Activated CD8-positive, alpha-beta memory T cell treated with anti-CD3 and anti-CD28 coated beads for 1 hour (primary cell): ENCODE data around the gene POU2F1.

ENCODE experiments used
- DNase-seq, 2 donors: peaks; one replicate each; pipeline ENCODE4 v3.0.0-alpha.2; 2020; ENCODE audit warnings: low read depth in 1 of 2; ENCODE audit errors: extremely low read depth in 1 of 2

POU2F1 gene

DNA sequence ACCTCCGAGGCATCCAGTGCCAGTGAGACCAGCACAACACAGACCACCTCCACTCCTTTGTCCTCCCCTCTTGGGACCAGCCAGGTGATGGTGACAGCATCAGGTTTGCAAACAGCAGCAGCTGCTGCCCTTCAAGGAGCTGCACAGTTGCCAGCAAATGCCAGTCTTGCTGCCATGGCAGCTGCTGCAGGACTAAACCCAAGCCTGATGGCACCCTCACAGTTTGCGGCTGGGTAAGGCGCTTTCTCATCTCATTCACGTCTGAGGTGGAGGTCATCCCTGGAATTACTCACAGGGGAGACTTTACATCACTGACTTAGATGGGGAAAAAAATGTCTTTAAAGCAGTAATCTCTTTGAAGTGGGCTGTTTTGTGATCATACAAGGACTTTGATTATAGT, 191.4 kb downstream of the POU2F1 start:
- no peak for DNase-seq

DNA sequence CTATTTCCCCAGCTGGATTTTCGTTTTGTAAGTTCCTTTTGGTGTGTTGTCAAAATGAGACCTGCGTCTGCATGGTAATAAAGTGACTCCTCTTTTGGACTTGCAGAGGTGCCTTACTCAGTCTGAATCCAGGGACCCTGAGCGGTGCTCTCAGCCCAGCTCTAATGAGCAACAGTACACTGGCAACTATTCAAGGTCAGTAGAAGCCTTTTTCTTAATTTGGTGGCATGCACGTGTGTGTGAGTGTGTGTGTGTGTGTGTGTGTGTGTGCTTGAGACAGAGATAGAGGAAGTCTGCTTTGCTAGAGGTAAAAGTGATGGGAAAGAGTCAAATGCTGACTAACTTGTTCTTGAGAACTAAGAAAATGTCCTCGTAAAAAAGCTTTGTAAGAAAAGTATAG, 192.2 kb downstream of the POU2F1 start:
- no peak for DNase-seq

DNA sequence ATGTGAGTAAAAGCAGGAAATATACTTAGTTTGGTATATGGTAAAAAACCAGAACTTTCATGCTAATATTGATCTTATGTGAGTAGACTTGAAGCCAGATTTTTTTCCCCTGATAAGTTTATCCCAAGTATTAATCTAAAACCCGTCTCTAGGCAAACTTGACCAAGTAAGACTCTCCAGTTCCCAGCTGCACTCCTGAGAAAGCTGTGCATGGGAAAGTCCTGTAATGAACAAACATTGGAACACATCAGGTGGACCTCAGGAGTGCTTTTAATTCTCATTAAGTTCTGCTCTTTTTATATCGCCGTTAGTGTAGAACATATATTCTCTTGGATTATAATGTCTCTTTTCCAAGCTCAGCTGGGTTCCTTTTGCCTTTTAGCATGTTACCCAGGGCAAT, 192.6 kb downstream of the POU2F1 start:
- DNase-seq = no peak

DNA sequence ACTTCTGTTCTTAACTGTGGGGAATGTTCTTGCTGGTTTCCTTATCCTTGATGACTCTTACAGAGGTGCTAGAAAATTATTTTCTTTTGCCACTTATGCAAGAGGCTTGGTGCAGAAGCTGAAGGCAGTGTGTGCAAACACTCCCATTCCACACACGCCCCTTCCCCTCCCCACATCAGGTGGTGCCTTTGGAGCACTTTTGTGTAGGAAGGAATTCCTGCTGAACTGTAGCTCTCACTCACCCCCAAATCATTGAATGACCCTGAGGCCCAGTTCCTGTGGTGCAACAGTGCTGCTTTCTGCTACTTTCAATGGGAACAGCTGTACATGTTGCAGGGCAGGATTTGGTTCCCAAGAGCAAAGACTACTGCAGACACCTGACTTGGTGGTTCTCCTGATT, 195.8 kb downstream of the POU2F1 start:
- no peak for DNase-seq

DNA sequence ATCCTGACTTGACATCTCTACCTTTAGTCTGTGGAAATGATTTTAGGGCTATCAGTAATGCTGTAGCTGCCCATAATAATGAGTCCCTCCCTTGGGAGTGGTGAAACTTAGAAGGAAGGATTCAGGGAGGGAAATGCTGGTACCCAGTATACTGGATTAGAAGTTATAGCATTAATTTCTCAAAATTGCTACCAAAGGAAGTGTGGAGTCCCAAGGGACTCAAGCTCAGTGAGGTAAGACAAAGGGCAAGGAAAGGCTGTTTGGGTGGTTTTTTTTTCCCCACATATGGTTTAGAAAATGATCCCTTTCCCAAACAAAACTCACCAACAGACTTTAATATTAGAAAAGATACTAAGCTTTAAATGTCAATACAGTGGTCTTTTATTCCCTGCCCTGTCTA, 197.7 kb downstream of the POU2F1 start:
- DNase-seq = no peak

DNA sequence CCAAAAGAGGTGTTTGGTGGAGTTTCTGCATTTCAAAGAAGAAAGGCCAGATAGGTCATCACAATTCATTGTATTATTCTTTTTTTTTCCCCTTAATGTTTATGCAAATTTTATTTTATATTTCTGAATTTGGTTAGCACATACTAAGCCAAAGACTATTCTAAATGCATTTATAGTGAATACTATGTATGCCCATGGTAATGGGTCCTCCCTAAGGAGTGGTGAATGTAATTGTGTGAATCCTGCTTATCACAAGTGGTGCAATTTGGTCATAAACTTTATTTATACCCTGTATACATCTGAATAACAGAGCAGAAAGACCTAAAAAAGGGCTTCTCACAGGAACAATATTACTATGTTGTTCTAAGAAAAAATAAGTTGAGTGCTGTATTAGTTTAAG, 198.6 kb downstream of the POU2F1 start:
- no peak for DNase-seq

DNA sequence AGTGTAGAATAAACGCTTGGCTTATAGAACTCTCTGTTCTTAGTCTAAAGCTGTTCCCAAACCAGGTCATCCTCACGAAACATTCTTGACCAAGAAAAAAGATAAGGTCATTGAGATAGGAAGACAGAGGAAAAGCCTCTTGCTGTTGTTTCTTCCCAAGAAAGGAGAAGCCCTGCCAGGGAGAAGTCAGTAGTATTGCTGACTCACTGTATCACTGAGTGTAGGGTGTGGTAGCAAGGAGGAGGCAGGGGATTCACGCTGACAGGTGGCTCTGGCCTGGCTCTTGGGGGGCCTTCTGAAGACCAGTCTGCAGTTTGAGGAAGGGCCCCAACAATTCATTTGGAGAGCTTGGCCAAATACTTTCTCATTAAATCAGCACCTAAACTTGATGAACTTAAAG, 199.8 kb downstream of the POU2F1 start:
- no peak for DNase-seq

DNA sequence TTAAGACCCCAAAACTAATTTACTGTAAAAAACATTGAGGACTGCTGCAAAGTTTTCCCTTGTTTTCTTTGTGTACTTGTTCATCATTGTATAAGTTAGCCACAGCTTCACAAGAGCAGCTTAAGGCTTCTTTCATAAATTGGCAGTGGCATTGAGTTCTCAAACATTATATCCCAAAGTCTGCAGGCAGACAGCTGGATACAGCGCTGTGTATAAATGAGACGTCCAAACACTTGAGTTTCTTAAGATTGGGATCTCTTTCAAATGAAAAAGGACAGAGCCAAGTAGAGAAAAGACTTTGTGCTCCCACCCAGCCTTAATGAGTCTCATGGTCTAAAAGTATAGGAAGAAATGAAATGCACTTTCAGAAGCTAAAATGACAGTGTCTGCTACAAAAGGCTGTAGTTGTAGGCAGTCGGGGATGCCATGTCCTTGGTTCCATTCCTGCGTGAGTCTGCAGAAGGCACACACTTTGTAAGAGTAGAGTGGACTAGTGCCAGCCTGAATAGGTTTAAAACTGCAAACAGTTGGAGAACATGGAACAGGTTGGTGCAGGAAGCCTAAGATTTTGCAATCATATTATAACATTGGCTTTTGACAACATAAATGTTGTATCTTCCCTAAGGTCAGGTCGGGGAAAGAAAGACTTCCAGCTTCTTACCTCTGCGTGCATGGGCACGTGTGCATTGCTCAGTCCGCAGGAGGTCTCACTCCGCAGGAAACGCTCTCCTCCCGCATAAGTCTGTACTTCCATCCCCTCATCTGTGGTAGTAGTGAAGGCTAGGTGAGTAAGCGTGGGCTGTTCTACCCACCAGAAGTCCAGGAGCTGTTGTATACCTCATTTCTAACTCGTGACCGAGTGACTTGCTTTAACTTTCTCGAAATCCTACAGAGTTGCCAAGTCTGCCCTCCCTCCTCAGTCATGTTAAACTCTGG, 203.3 kb downstream of the POU2F1 start:
- no peak for DNase-seq

DNA sequence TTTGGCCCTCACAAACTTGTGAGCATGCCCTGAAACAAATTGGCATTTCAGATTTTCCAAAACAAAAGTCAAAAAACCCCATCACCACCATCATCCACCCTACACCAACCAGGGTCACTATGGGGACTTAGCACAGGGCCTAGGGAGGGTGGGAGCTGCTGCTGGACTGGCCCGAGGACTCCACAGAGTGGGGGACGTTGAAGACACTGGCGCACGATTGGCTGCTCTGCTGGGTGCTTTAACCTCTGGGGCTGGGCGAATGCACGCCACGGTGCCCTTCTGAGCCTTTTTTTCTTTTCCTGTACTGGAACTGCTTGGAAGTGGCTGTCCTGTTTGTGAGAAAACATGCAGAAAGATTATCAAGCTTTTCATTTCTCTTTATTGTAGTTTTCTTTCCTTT, 204.8 kb downstream of the POU2F1 start:
- no peak for DNase-seq

DNA sequence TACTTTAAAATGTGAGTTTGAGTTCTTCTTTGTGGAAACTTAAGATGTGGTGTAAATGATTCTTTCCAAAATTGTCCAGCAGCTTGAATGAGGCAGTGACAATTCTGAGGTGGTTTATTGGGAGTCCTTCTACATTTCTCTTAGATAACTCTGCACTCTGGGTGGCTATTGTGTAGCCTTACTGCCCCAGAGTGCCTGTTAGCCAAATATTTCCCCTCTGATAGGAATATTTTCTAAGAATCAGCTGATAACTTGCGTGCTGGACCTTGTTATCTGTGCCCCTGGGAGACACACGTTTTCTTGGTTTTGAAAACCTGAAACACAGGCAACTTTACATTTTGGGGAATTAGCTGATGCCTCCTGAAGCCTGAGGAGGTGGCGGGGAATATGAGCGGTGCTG, 206.0 kb downstream of the POU2F1 start:
- no peak for DNase-seq

DNA sequence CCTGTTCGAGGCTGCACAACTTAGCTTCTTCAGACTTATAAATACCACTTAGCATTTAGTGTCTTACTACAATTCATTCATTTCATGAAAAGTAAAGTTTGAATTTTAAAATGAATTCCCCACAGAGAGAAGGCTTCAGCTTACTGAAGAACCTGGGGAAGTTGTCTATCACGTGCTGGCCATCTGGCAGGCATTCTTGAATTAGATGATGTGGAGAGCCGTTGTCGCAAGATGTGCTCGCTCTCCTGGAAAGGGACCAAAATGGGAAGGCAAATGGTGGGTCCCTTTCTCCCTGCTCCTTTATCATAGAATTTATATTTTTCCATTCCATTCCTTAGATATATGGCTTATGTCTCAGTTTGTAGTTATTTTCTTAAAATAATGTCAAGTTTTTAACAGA, 207.2 kb downstream of the POU2F1 start:
- no peak for DNase-seq

DNA sequence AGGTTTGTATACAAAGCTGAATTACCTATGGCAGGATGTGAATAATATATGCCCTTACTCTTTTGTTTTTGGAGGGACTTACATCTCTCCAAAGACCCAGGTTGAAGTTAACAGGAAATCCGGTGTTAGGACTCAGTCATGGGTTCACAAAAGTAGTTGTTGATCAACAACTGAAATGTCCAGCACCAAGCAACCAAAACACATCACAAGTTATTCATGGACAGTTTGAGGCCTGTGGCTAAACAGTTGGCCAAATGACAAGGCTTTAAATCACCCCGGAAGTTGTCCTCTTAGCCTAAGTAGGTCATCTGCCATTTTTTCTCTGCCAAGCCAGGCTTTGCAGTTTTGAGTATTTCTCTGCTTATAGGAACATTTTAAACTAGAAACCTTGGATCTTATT, 207.7 kb downstream of the POU2F1 start:
- no peak for DNase-seq

DNA sequence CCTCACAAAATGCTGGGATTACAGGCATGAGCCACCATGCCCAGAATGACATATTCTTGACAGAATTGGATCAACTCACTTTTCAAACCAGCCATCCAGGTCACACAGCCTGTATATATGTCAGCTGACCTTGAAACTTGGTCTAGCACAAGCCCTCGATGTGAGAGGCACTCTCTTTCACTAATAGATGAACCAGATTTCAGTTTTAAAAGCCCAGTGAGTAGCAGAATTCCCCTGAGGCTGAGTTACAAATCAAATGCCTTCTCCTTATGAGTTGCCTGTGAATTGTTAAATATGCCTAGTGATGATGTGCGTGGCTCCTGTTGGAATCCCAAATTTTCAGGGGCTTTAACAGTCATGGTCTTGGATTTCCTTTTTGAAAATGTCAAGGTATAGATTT, 208.9 kb downstream of the POU2F1 start:
- DNase-seq = no peak

DNA sequence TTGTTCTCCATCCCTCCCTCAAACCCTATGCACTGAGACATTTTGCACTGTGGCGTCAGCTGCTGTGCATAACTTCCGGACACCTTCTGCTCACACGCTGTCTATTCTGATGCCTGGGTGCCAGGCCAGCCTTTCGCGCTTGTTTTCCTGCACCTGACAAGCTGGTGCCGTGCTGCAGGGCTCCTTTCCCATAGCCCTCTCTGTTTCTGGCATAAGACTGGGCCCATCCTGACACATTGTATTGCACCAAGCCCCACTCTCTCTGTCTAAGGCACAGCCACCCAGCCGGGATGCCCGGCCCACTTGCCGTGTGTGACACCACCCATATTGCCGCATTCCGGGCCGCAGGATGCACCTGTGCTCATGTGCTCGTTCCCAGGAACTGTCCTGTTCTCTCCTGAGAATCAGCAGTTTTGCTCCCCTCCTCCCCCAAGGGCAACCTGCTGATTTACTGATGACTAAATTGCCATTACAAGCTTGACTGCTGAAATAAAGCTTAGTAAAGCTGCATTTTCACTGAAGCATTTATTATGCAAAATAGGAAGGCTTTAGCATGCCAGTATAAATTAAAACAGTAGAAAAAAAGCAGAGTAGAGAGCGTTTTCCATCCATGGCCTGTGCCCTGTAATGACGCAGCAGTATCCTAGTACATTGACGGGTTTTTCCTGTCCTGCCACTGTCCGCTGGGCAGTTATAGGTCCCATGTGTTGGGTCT, 209.6 kb downstream of the POU2F1 start:
- DNase-seq = no peak

DNA sequence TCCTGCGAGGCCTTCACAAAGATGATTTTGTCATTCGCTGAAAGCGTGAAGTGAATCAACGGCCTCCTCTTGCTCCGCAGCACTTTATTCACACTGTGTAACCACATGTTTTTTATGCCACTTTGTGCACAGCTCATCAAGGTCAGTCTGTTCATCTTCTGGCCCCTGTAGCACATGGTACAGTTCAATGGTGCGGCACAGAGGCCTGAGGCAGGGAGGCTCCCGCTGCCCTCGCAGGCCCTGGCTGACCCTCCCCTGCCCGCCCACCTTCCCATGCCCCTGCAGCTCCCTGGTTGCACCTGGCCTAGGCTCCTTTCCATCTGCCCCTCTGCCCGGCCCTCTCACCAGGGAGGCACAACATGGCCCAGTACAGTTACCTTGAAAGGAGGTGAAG, 210.2 kb downstream of the POU2F1 start:
- no peak for DNase-seq

DNA sequence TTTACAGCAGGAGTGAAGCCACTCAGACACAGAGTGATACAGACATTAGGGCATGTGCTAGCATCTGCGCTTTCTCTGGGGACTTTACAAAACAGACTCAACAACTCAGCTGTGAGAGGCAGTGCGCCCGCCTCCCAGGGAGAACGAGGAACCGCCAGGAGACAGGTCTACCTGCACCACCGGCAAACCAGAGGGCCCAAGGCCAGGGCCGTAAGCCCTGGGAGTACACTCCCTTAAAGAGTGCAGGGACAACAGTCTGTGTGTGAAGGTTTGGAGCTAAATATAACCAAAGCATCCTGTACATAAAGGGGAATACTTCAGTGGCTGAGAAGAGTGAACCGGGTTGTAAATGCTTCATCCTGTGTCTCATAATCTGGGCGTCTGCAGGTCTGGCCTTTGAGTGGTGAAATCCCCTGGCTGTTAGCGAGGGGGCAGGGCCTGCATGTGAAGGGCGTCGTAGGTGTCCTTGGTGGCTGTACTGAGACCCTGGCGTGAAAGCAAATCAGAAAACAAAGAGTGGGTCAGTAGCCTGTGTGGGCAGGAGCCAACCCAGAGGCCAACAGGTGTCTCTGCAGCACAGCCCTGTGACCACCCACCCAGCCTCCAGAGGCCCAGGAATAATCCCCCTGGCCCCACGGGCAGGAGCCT, 210.7 kb downstream of the POU2F1 start:
- DNase-seq = no peak

DNA sequence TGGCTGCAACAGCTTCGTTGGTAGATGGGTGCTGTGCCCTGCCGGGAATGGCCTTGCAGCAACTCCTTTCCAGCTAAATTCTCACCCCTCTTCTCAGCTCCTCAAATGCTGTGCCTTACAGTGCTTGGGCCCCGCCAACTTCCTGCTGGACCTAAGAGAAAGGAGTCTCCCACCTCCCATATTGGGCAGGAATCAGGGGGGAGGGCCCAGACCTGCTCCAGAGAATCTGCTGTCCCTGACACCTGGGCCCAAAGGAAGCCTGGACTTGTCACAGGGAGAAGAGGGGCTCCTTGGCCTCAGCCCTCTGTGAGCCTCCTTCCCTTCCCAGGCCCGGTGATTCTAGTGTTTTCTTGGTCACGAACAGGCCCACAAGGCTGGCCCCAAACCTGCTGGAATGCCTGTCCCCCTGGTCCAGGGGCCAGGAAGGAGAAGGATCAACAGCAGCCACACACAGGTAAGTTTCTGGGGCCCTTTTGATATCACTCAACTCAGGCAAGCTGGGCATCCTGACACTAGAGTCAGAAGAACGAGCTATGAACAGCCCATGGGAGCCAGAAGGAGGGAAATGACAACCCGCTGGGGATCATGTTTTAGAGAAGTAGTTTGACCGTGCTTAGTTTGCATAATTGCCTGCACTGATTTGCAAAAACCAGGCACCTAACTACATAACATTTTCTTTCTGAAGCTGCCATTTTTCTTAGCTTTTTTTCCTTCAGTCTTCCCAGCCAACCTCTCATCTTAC, 211.4 kb downstream of the POU2F1 start:
- DNase-seq = no peak

DNA sequence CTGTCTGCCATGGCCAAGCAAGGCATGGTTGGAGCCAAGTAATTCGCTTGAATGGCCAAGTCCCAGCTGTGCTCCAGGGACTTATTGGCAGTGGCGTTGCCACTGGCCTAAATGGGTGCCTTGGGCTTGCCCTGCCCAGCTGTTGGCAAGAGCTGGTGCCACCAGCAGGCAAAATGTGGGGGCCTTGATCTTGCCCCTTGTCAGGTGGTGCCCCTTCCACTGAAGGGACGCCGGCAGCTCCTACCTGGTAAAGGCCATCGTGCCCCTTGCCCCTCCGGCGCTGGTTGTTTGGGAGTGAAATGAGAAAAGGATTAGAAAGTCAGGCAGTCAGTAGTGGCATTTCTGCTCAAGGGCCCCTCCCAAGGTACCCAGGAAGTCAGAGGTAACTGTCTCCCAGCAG, 212.1 kb downstream of the POU2F1 start:
- no peak for DNase-seq

DNA sequence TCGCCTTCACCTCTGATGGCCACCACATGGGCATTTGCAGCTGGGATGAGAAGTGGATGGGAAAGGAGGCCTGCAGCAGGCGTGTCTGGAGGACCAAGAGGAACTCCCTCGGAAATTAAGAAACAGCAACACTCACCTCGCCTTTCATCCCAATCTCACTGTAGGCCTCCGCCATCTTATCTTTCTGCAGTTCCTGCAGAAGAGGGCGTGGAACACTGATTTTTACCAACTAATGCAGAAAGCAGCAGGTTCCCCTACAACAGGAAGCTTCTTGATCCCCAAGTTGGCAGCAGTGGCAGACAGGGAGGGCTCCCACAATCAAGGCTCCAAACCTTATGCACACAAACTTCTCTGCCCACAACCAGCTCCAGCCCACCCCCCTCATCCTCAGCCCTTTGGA, 213.2 kb downstream of the POU2F1 start:
- no peak for DNase-seq

DNA sequence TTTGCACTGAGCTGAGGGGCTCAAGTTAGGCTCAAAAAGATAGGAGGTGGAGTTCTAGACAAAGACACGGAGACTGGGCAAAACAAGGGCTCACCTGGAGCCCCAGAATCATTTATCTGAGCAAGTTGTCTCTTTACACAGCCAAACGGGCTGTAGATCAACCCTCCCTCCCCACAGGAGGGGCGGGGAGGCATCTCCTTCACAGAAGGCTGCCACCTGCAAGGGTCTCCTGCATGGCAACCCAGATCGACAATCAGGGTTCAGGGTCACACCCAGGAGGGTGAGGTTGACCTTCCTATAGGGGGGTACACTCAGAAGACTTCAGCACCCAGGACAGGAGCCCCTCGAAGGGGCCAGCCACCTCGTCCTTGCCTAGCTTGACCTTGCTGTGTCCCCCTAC, 213.6 kb downstream of the POU2F1 start:
- no peak for DNase-seq

DNA sequence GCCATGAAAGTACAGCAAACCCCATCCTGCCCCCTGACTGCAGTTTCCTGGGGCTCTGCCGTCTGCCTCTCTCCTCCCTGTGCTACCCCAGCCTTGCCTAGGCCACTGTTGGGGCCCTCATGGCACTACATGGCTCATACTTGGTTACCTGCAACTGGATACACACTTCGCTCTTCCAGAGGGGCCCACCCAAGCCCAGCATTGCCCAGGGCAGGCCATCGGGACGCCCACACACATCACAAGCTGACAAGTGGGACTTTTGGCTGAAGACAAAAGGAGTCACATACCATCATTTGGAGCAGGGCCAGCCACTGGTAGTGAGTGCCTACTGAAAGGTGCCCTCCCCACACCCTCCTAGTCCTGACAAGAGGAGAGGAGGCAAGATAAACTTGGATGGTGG, 214.8 kb downstream of the POU2F1 start:
- no peak for DNase-seq
